Keratinocyte (primary cell): ENCODE data around the gene C1orf174.

Source experiments
- EZH2 ChIP-seq: IDR thresholded peaks from one replicate; pipeline ENCODE4 v1.6.1; 2012; ENCODE audit warnings: inconsistent platforms, mild to moderate bottlenecking, low read length, moderate library complexity
- TF ChIP-seq, protein P1 (sequence below), 3 experiments: IDR thresholded peaks in 1 of 3; conservative IDR thresholded peaks in 1 of 3; optimal IDR thresholded peaks in 1 of 3; 2 replicates in 2 of 3; 3 replicates in 1 of 3; pipeline versions ENCODE3 to v1.5.1; 2011; ENCODE audit warnings: low read length in 3 of 3, mild to moderate bottlenecking in 3 of 3, moderate library complexity in 2 of 3, control low read depth in 1 of 3, inconsistent platforms in 1 of 3; ENCODE audit not compliant: insufficient read depth in 2 of 3; ENCODE audit errors: extremely low read depth in 1 of 3

DNA sequence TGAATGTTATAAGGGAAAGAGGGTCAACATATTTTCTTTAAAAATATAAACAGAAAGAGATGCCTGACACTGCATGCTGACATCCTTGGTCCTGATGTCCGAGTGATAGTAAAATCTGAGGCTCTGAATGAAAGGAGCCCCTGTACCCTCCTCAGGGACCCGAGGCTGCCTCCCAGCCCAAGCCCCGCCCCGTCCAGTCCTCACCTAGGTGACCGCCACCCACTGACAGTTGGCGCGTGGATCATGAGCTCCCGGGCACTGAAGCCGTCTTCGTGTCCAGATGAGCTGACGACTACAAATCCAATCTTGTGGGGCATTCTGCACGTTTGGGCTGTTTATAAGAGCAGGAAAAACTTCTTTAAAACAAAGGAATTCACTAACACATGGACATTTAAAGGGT, 48.0 kb downstream of the C1orf174 start:
- TF ChIP-seq, protein P1, sequence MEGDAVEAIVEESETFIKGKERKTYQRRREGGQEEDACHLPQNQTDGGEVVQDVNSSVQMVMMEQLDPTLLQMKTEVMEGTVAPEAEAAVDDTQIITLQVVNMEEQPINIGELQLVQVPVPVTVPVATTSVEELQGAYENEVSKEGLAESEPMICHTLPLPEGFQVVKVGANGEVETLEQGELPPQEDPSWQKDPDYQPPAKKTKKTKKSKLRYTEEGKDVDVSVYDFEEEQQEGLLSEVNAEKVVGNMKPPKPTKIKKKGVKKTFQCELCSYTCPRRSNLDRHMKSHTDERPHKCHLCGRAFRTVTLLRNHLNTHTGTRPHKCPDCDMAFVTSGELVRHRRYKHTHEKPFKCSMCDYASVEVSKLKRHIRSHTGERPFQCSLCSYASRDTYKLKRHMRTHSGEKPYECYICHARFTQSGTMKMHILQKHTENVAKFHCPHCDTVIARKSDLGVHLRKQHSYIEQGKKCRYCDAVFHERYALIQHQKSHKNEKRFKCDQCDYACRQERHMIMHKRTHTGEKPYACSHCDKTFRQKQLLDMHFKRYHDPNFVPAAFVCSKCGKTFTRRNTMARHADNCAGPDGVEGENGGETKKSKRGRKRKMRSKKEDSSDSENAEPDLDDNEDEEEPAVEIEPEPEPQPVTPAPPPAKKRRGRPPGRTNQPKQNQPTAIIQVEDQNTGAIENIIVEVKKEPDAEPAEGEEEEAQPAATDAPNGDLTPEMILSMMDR (optimal IDR thresholded peaks at IDR 0.05 in 1 of 3, IDR thresholded peaks at IDR 0.05 in 1 of 3, conservative IDR thresholded peaks at IDR 0.05 in 1 of 3; ENCODE audit: extremely low read depth in 1 of 3, insufficient read depth in 2 of 3, low read length in 3 of 3) = no peak
- TF ChIP-seq EZH2 = no peak
